H1 (cell line): ENCODE measurements around the gene MYO1D. TPM values are rescaled to one million over a fixed set of nuclear protein-coding genes. Genes with fewer than 3 reads are reported as not detected.

ENCODE experiments used
- ATF3 ChIP-seq: IDR thresholded peaks from 2 replicates; pipeline ENCODE4 v1.6.1; 2011; ENCODE audit warnings: low read depth, mild to moderate bottlenecking, low read length; ENCODE audit not compliant: insufficient read depth
- polyA plus RNA-seq, 7 experiments: library from polyadenylated mRNA; depleted of rRNA in 3 of 7; stranded (reverse) in 5 of 7; unstranded in 2 of 7; fragments of >200 nt in 5 of 7; fragments of 200-250 nt in 2 of 7; gene quantifications; 1 replicate in 5 of 7; 2 replicates in 1 of 7; 4 replicates in 1 of 7; pipeline versions ENCODE4 v1.2.1 to v1.2.3, GENCODE V29; 2011 to 2013; ENCODE audit warnings: missing spikeins in 2 of 7, mixed read lengths in 2 of 7
- total RNA-seq: library from RNA; stranded (reverse); fragmentation: NEBNext Ultra II Directional; extraction: Animal tissue kit (Norgen Biotek cat#: 25700); gene quantifications from 2 replicates; pipeline ENCODE4 v1.2.1, GENCODE V29; 2021

MYO1D gene
- total and polyA plus RNA-seq, 2 of the 8 experiments (the other 6 are each of a cell fraction or from before 2014, with no cell fraction given) = 6.5 to 25.4 TPM

GRCh38 chr17:32583053-32583452 lies 293.9 kb downstream of the MYO1D start (continued):
- TF ChIP-seq ATF3 = no peak
